ENCODE measurements around the gene TRIM63.

DNA sequence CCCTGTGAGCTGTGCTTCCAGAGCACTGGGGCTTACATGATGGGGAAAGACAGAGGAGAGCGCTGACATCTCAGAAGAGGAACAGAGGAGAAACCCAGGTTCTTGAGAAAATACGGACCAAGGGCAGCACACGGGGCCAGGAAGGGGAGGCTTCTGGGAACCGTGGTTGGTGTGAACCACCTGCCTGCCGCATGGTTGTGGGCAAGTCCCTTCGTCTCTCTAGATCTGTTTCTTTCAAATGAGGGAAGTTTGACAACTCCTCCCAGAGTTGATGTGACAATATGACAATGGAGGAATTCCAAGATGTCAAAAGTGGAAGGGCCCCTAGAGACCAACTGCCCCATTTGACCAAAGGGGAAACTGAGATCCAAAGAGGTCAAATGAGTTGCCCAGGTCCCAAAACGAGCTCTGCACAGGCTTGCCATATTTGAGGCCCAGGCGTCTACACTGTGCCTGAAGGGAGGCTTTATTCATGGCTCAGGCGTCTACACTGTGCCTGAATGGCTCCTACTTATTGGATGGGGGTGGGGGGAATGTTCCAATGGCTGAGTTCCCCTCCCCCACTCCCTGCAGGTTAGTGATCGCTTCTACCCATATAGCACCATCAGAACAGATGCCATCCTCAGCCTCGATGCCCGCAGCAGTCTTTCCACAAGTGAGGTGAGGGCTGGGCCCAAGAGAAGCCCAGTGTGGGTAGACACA lies 34.6 kb downstream of the TRIM63 start:
- TF ChIP-seq, protein P1, sequence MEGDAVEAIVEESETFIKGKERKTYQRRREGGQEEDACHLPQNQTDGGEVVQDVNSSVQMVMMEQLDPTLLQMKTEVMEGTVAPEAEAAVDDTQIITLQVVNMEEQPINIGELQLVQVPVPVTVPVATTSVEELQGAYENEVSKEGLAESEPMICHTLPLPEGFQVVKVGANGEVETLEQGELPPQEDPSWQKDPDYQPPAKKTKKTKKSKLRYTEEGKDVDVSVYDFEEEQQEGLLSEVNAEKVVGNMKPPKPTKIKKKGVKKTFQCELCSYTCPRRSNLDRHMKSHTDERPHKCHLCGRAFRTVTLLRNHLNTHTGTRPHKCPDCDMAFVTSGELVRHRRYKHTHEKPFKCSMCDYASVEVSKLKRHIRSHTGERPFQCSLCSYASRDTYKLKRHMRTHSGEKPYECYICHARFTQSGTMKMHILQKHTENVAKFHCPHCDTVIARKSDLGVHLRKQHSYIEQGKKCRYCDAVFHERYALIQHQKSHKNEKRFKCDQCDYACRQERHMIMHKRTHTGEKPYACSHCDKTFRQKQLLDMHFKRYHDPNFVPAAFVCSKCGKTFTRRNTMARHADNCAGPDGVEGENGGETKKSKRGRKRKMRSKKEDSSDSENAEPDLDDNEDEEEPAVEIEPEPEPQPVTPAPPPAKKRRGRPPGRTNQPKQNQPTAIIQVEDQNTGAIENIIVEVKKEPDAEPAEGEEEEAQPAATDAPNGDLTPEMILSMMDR (IDR thresholded peaks at IDR 0.05) = no peak
- TF ChIP-seq RAD21 (conservative IDR thresholded peaks at IDR 0.05 in 1 of 2, IDR thresholded peaks at IDR 0.05 in 1 of 2) (no peak), POLR2A (IDR thresholded peaks at IDR 0.05; ENCODE audit: low read length) (no peak), JUNB (IDR thresholded peaks at IDR 0.05) (no peak), CEBPB (IDR thresholded peaks at IDR 0.05) (no peak), MAFK (IDR thresholded peaks at IDR 0.05; ENCODE audit: partially characterized antibody) (no peak)
- TF ChIP-seq, protein P2, sequence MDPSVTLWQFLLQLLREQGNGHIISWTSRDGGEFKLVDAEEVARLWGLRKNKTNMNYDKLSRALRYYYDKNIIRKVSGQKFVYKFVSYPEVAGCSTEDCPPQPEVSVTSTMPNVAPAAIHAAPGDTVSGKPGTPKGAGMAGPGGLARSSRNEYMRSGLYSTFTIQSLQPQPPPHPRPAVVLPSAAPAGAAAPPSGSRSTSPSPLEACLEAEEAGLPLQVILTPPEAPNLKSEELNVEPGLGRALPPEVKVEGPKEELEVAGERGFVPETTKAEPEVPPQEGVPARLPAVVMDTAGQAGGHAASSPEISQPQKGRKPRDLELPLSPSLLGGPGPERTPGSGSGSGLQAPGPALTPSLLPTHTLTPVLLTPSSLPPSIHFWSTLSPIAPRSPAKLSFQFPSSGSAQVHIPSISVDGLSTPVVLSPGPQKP (IDR thresholded peaks at IDR 0.05; ENCODE audit: low read depth, low read length) = no peak
